Immature natural killer cell (primary cell): ENCODE results near the gene ARG1. TPM values are rescaled to one million over a fixed set of nuclear protein-coding genes. Genes with fewer than 3 reads are reported as not detected.

ENCODE experiments used
- DNase-seq, 3 donors: peaks; one replicate each; pipeline ENCODE4 v3.0.0; 2022; ENCODE audit warnings: mixed read lengths in 1 of 3
- H3K27ac Mint-ChIP-seq, 6 donors: one replicate each; pipeline ENCODE4 v1.8.0; 2020; ENCODE audit warnings: mixed read lengths in 6 of 6, mild to moderate bottlenecking in 5 of 6, inconsistent platforms in 4 of 6, moderate library complexity in 3 of 6
- H3K27me3 Mint-ChIP-seq, 3 donors: one replicate each; pipeline ENCODE4 v1.8.0; 2020 to 2021; ENCODE audit warnings: low read depth in 3 of 3, mild to moderate bottlenecking in 3 of 3, mixed read lengths in 3 of 3, moderate library complexity in 3 of 3, inconsistent platforms in 1 of 3
- H3K36me3 Mint-ChIP-seq, 3 donors: one replicate each; pipeline ENCODE4 v1.8.0; 2020; ENCODE audit warnings: mixed read lengths in 3 of 3, inconsistent platforms in 2 of 3, mild to moderate bottlenecking in 2 of 3
- H3K4me1 Mint-ChIP-seq, 2 donors: one replicate each; pipeline ENCODE4 v1.8.0; 2020; ENCODE audit warnings: inconsistent platforms in 2 of 2, mild to moderate bottlenecking in 2 of 2, mixed read lengths in 2 of 2, moderate library complexity in 1 of 2
- H3K4me3 Mint-ChIP-seq, 5 donors: one replicate each; pipeline ENCODE4 v1.8.0; 2020; ENCODE audit warnings: mild to moderate bottlenecking in 5 of 5, mixed read lengths in 5 of 5, inconsistent platforms in 3 of 5, moderate library complexity in 3 of 5
- H3K9me3 Mint-ChIP-seq, 6 donors: one replicate each; pipeline ENCODE4 v1.8.0; 2020; ENCODE audit warnings: mild to moderate bottlenecking in 6 of 6, mixed read lengths in 6 of 6, inconsistent platforms in 4 of 6, moderate library complexity in 3 of 6
- polyA plus RNA-seq, 3 donors: library from polyadenylated mRNA; unstranded; fragments of 300-500 nt; fragmentation: Illumina TruSeq; gene quantifications; one replicate each; pipeline ENCODE4 v1.2.3, GENCODE V29; 2021

Gene ARG1
- polyA plus RNA-seq, 3 donors from 2014 or later, result not detected

- no peak overlapping the region for H3K27ac Mint-ChIP-seq
- peaks cover 27 to 54% (median 44%) of the 10 kb centered on the region in 3 donors for H3K36me3 Mint-ChIP-seq
- H3K9me3 Mint-ChIP-seq, result no peaks in the 10 kb centered on the region
Measured at GRCh38 chr6:131600716-131601115, 27.7 kb downstream of the ARG1 start.

GRCh38 chr6:131602781-131603312 is 29.8 kb downstream of the ARG1 start:
- H3K4me1 Mint-ChIP-seq, result no peaks in the 10 kb centered on the region
- no peak overlapping the region for H3K27ac Mint-ChIP-seq
- DNase-seq, result no peak
- H3K27me3 Mint-ChIP-seq, result peaks cover 0 to 2% (median under 1%) of the 10 kb centered on the region in 3 donors
- H3K9me3 Mint-ChIP-seq, result no peaks in the 10 kb centered on the region
- no peak overlapping the region for H3K4me3 Mint-ChIP-seq
- H3K36me3 Mint-ChIP-seq, result peaks cover 34 to 55% (median 43%) of the 10 kb centered on the region in 3 donors

More at GRCh38 chr6:131600716-131601115, 27.7 kb downstream of the ARG1 start:
- peaks cover 0 to 2% (median 2%) of the 10 kb centered on the region in 3 donors for H3K27me3 Mint-ChIP-seq
- DNase-seq, result no peak
- H3K4me3 Mint-ChIP-seq, result no peak overlapping the region
- H3K4me1 Mint-ChIP-seq, result no peaks in the 10 kb centered on the region

- no peak overlapping the region for H3K4me3 Mint-ChIP-seq
- peaks cover 20 to 55% (median 39%) of the 10 kb centered on the region in 3 donors for H3K36me3 Mint-ChIP-seq
- DNase-seq, result no peak
- H3K27me3 Mint-ChIP-seq, result peaks cover 0 to 2% (median 0%) of the 10 kb centered on the region in 3 donors
- H3K4me1 Mint-ChIP-seq, result peaks cover 0 to 21% of the 10 kb centered on the region in 2 donors
- no peak overlapping the region for H3K27ac Mint-ChIP-seq
- H3K9me3 Mint-ChIP-seq, result no peaks in the 10 kb centered on the region
Measured at GRCh38 chr6:131613296-131613925, 40.4 kb downstream of the ARG1 start.

GRCh38 chr6:131615275-131615674 is 42.2 kb downstream of the ARG1 start:
- peak overlapping the region in 1 of 6 donors; percentile 81 for H3K27ac Mint-ChIP-seq
- no peak for DNase-seq
- H3K4me1 Mint-ChIP-seq, result peaks cover 0 to 21% of the 10 kb centered on the region in 2 donors
- H3K27me3 Mint-ChIP-seq, result no peaks in the 10 kb centered on the region
- H3K4me3 Mint-ChIP-seq, result no peak overlapping the region
- H3K9me3 Mint-ChIP-seq, result no peaks in the 10 kb centered on the region
- H3K36me3 Mint-ChIP-seq, result peaks cover 17 to 52% (median 32%) of the 10 kb centered on the region in 3 donors

- Mint-ChIP-seq H3K36me3 (peaks cover 8% of the 10 kb centered on the region in 3 donors), H3K27me3 (peaks cover 0 to 6% (median 4%) of the 10 kb centered on the region in 3 donors), H3K4me3 (peak within 1 kb of the TSS; percentile 97 to 100 (median 99)), H3K27ac (peak within 1 kb of the TSS; percentile 91 to 96 (median 94)), H3K9me3 (no peaks in the 10 kb centered on the region), H3K4me1 (peaks cover 33 to 36% of the 10 kb centered on the region in 2 donors)
- peak; percentile 91 to 94 (median 91) for DNase-seq
Measured at GRCh38 chr6:131627724-131628682, 55.0 kb downstream of the ARG1 start, which contains the start of gene MED23. MED23 (minus strand) TSS chr6:131628242; CDS start chr6:131628049, 193 bp downstream.

- Mint-ChIP-seq H3K4me3 (peak overlapping the region; percentile 97 to 100 (median 99)), H3K4me1 (peaks cover 33 to 36% of the 10 kb centered on the region in 2 donors), H3K27ac (peak overlapping the region in 5 of 6 donors; percentile 74 to 94 (median 91)), H3K36me3 (peaks cover under 1% of the 10 kb centered on the region in 3 donors), H3K27me3 (peaks cover 0 to 8% (median 4%) of the 10 kb centered on the region in 3 donors), H3K9me3 (no peaks in the 10 kb centered on the region)
- peak in 1 of 3 donors; percentile 9 for DNase-seq
Measured at GRCh38 chr6:131628726-131629125, 55.7 kb downstream of the ARG1 start.

- H3K27me3 Mint-ChIP-seq, result peaks cover 0 to 8% (median 4%) of the 10 kb centered on the region in 3 donors
- no peaks in the 10 kb centered on the region for H3K36me3 Mint-ChIP-seq
- no peak for DNase-seq
- H3K4me3 Mint-ChIP-seq, result no peak overlapping the region
- peaks cover 33 to 36% of the 10 kb centered on the region in 2 donors for H3K4me1 Mint-ChIP-seq
- H3K9me3 Mint-ChIP-seq, result no peaks in the 10 kb centered on the region
- peak overlapping the region in 1 of 6 donors; percentile 2 for H3K27ac Mint-ChIP-seq
Measured at GRCh38 chr6:131629651-131630050, 56.6 kb downstream of the ARG1 start.

- H3K4me3 Mint-ChIP-seq, result no peak overlapping the region
- no peak overlapping the region for H3K27ac Mint-ChIP-seq
- no peaks in the 10 kb centered on the region for H3K9me3 Mint-ChIP-seq
- no peak for DNase-seq
- no peaks in the 10 kb centered on the region for H3K36me3 Mint-ChIP-seq
- peaks cover 24 to 27% of the 10 kb centered on the region in 2 donors for H3K4me1 Mint-ChIP-seq
- H3K27me3 Mint-ChIP-seq, result peaks cover 0 to 8% (median 4%) of the 10 kb centered on the region in 3 donors
Measured at GRCh38 chr6:131631625-131632289, 58.7 kb downstream of the ARG1 start.

Other genes starting within 250 kb of the ARG1 start
- 10 to 100 TPM in 1 of 3 donors, 1 to 10 TPM in 2; 5.9 to 18.0 (median 9.5) TPM for gene MED23, start 55.0 kb downstream of the ARG1 start, polyA plus RNA-seq
- gene ENPP3, start 64.1 kb downstream of the ARG1 start, polyA plus RNA-seq, result 1 to 10 TPM in 1 of 3 donors, under 1 TPM in 2; 0.21 to 4.1 (median 0.25) TPM
- gene OR2A4, start 128.2 kb downstream of the ARG1 start, polyA plus RNA-seq, result not detected
- not detected for gene CTAGE9, start 137.8 kb downstream of the ARG1 start, polyA plus RNA-seq
- gene ENPP1, start 234.8 kb downstream of the ARG1 start, polyA plus RNA-seq, result 1 to 10 TPM in 2 of 3 donors, under 1 TPM in 1; 0.29 to 2.5 (median 1.3) TPM